ENCODE data around the gene OTUD6A.
"Not testable (repeated sequence)": the region's sequence is repeated elsewhere in the genome, so short reads cannot be mapped to it uniquely, and the experiment has no call there.

The OTUD6A gene

DNA sequence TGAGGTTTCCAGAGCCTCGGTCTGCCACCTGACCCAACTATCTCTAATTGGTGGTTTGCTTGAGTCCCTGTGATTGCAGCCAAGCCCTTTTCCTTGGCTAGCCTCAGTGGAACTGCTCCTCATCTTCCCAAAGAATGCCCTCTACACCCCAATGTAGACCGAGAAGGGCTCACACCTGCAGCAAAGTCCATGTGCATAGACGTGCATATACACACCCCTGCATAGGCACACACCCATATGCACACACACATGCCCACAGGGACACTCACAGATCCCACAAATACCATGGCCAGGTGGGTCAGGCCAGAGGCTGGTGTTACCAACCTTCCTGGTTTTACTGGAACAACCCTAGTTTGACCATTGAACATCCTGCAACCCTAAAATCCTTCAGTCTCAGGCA lies 12.9 kb upstream of the OTUD6A start:
- no peak for DNase-seq

DNA sequence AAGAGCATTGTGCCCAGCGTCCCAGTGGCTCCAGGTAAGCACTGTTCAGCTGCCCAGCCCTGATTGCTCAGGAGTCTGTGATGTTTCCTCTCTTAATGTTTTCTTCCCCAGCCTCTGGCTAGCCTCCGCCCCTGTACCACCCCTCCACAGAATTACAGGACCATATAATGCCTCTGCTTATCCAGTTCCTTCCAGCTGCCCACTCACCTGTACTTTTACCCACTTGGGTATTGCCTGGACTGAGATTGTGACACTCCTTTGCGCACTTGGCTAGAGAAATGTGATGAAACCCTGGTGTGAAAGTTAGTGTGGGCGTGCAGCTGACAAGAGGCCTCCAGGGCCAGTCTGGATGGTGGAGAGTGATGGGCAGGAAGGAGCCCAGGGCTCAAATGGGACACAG lies 12.3 kb upstream of the OTUD6A start, which contains the start of gene AWAT2:
TSS of gene AWAT2 (minus strand) at position 14 of the 400 bp plus-strand sequence. CDS start at position 8, 6 bp downstream.
- no peak for DNase-seq

DNA sequence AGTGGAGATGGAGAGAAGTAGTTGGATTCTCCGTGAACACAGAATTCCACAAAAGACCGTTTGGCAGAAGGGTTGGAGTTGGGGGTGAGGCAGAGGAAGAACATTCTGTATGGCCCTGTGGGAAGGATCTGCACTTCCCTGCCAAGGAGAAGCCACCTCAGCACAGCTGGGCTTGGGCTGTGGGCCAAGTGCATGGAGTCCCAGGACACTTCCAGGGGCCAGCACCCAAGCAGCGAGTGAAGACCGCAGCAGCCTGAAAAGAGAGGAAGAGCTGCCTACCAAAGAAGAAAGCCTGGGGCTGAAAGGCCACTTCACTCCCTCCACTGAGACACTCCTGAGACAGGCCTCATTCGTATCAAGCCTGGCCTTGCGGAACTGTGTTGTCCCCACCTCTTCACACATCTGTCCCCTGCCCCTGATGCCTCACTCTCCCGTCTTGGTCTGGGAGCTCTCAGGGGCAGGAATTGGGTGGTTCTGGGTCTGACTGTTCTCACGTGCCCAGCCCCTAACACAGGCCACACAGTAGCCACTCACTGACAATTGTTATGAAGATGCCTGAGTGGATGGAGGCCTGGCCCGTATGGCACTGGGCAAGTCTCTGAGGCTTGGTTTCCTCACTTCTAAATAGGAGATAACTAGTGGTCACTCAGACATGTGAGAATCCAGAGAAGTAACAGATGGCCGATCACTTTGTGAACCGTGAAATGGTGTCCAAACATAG lies 9.2 kb upstream of the OTUD6A start:
- DNase-seq = no peak

DNA sequence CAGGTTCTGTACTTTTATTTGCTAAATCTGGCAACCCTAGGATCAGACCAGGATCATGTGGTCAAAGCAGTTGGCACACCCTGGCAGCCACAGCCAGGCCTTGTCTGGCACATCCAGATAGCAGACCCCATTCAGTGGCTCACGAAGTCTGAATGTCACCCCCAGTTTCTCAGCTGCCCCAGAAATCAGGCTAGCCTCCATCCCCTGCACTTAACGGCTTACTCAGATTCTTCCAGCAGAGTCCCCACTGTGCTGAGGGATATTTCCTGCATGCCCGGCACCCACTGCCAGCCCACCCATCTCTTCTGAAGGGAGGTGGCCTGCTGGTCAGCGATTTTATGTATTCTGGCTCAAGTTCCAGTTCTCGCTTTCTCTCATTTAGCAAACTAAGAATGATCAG lies 7.9 kb upstream of the OTUD6A start:
- no peak for DNase-seq

DNA sequence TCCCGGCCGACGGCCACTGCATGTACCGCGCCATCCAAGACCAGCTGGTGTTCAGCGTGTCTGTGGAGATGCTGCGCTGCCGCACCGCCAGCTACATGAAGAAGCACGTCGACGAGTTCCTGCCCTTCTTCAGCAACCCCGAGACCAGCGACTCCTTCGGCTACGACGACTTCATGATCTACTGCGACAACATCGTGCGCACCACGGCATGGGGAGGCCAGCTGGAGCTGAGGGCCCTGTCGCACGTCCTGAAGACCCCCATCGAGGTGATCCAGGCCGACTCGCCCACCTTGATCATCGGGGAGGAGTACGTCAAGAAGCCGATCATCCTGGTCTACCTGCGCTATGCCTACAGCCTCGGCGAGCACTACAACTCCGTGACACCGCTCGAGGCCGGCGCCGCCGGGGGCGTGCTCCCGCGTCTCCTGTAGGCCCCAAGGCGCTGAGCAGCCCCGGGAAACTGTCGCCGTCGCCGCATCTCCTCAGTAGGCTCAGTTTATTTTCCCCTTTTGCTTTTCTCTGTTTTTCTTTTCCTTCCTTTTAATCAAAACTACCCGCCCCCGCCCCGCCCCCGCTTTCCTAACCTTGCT lies 799 bp downstream of the OTUD6A start:
- DNase-seq = no peak

DNA sequence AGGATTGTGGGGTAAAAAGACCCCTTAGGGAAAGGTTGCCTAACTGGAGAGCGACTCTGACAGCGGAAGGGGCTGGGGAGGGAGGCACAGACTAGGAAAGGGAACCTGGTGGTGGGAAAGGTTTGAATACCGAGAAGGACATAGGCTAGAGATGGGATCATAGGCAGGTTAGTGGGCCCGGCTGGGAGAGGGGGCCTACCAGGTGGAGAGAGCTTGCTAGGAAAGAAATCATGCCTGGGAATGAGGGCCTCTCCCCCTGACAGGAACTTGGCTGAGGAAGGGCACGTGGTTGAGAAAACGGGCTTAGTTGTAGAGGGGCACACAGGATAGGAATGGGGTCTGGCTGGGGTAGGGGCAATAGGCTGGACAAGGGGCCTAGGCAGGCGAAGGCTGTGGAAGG lies 4.4 kb downstream of the OTUD6A start:
- no peak for DNase-seq

DNA sequence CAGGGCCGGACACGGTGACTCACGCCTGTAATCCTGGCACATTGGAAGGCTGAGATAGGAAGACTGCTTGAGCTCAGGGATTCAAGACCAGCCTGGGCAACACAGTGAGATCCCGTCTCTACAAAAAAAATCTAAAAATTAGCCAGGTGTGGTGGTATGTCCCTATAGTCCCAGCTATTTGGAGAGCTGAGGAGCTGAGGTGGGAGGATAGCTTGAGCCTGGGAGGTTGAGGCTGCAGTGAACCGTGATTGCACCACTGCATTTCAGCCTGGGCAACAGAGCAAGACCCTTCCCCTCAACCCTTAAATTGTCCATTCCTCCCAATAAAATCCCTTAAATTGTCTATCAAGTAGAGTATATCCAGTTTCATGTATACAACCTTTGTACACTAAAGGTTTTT lies 17.0 kb downstream of the OTUD6A start:
- no peak for DNase-seq

DNA sequence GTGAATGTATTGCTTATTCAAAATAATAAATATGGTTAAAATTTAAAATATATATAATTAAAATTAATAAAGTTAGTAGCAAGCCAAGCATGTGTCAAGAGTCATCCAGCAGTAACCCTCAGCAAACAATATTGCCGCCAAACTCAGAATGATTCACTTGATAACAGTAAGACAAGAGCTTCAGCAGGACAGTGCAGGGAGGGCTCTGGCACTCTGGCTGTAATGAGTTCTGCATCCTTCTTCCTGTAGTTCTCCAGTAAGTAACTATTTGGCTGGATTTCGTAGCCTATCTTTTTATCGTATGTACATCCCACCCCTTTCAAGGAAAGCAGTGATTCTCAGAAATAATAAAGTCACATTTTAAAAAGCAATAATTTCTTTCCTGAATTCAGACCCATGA lies 17.6 kb downstream of the OTUD6A start:
- DNase-seq = no peak

DNA sequence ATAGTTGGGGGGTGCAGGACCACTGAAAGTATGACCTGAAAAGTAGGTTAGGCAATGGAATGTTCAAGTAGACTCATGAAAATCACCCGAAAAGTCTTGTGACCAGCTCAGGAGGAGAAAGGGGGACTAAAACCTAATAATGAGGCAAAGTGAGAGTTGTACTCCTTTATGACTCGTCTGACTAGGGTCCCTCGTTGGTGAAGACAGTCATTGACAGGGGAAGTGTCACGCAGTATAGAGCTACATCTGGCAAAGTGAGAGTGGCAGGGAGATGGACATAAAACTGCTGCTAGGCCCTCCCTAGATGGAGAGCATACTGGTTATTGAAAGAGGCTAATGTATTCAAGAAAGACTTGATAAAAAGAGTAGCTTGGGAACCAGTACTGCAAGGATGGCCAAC lies 20.5 kb downstream of the OTUD6A start:
- DNase-seq = no peak

DNA sequence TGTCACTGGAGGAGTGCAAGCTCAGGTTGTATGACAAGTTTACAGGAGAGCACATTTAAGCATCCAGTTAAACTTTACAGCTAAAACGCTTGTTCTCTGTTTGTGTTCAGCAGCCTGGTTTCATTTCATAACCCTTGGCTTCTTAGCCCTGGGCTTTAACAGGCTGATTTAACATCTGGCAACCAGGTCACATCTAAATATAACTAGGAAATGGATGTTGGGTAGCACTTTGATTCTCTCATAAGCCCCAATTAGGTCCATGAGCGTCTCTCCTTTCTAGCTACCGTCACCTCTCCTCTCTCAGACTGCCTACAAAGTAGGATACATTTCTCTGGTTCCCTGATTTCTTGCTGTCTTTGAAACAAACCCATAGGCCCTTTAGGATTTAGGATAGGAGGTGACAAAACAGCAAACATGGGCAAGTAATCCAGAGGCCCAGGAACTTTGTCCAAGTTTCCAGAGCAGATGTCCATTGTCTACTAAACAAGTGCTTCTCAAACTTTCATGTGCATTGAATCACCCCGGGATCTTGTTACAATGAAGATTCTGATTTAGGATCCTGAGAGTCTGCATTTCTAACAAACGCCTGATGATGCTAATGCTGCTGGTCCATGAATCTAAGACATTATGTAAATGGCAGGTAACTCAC lies 22.5 kb downstream of the OTUD6A start:
- DNase-seq = no peak

DNA sequence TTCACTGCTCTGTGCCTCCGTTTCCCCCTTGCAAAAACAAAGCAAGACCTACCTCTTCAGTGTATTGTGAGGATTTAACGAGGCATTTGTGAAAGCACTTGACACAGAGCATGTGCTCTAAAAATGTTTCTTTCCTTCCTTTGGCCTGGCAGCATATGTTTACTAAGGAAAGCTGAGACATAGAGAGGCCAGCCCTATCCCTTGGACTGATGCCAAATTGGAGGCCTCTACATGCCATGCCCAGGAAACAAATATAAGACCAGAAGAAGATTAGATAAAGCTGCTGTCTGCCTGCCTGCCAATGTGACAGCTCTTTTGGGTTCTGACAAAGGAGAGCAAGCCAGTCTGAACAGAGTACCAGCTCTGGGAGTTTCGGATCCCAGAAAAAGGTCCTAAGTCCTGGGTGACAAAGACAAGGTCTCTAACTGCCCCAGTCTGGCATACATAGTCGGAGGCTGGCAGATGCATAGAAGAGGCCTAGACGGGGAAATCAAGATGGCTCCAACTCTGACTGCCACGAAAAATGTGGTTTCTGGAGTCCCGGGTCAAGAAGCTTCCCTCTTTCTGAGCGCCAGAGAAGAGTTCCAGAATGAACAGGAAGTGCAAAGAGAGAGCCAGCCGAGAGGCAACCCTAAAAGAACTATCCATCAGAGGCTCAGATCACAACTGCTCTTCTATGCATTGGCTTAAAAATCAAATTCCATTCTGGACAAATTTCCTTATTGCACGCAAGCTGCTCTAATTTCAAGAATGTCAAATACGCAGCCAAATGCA lies 25.8 kb downstream of the OTUD6A start:
- no peak for DNase-seq

DNA sequence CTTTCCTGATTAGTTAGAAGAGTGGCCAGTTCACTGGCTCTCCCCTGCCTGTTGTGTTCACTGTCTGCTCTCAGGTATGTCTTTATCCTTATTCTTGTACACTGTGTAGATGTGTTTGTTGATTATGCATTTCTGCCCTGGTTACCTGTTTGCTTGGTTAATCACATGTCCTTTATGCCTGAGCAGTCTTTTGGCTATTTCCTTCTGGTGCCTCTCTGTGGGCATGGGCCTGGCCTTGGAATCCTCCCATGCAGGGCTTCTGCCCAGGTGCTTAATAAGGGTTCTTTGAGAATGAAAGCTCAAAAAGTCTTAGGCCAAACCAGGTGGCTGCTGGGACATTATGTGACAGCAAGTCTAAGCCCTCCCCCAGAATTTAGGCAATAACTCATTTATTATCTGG lies 26.5 kb downstream of the OTUD6A start:
- DNase-seq = no peak

DNA sequence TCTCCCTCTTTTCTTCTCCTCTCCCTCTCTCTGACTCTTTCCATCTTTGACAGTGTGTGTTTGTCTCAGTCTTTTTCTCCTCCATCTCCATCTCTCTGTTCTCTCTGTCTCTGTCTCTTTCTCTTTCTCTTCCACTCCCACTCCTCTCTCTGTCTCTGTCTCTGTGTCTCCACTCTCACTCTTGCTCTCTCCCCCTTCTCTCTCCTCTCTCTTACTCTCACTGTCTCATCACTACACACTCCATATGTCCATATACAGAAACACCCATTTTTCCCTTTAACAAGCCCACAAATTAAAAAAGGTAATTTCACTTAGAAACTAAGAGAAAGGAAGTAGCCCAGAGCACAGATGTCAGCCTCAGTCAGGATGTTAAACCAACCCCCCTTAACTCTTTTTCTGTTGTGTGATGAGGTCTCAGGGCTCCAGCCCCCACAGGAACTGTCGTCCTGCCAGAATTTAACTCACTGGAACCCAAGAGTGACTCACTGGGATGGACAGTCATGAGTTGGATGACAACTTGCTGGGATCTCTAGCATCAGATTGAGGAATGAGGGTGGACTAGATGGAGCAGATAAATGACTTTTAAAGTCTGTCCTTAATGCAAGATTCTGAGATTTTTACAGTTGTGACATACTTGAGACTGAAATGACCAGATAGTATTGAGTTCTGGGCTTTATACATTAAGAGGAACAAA lies 27.5 kb downstream of the OTUD6A start:
- DNase-seq = no peak

DNA sequence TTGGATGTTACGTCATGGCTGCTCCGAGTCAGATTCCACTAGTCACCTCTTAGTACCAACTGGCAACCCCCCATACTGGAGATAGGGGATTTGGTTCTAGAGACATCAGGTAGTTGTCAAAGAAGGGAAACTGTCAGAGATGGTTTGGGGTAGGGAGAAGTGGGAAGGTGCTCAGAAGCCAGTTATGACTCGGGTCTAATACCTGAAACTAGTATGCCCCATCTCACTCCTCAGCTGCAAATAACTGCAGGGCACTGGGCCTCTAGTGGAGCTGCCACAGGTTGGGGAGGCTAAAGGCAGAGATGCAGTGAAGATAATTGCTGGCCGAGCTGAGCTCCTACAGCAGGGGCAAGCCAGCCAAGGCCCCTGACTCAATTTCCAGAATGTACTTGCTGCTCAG lies 30.0 kb downstream of the OTUD6A start:
- no peak for DNase-seq

DNA sequence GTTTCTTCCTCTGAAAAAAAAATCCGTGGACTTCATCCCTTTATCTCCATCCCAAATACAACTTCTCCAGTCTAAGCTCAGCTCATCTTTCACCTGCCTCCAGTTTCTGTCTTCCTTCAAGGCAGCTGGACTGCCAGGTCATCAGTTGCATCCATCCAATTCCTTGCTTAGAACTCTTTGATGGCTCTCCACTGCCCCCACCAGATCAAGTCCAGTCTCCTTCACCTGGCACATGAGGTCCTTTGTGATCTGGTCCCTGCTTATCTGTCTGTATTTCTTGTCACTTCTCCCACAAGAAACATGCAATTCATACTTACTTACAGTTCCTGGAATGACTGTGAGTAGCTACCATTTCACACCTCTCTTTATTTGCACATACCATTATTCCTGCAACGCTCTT lies 33.8 kb downstream of the OTUD6A start:
- no peak for DNase-seq

DNA sequence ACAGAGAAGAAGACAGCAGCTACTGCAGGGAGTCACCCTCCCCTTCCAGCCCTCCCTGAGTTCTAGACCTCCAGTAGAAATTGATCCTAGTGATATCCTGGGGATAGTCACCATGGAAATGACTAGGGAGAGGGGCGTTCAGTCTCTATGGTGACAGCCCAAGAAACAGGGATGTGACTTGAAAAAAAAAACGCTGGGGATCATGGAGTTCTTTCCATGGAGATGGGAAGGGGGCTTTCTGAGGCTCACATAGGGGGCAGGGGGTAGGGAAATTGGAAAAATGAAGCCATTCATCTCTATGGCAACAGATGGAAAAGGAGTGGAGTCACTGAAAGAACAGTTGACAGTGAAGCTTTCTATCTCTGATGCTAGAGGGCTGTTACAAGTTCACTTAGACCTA lies 43.0 kb downstream of the OTUD6A start:
- DNase-seq = no peak

DNA sequence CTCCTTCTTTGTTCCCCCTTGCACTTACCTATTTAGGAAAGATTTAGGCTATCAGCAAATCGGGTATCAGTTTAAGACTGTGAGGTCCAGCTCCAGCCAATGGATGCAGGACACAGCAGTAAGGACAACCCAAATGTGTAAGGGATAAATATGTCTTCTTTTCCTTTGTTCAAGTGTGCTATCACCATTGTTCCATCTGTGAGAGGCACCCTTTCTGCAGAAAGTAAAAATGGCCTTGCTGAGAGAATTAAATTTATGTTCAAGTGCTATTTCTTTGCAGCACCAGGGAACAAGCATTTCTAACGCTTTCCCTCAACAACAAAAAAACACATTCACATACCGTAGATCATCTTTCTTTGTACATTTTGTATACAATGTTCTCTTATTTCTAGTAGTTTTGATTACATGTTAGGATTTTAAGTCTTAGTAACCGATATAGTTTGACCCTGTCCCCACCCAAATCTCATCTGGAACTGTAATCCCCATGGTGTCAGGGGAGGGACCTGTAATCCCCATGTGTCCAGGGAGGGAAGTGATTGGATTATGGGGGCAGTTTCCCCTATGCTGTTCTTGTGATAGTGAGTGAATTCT lies 49.3 kb downstream of the OTUD6A start:
- DNase-seq = not testable (repeated sequence)
